Heart left ventricle (tissue), 13 donors: ENCODE data around the gene EPN2.

ENCODE experiments used
- POLR2A ChIP-seq, 2 donors: fragments of 450-650 bp; IDR thresholded peaks; one replicate each; pipeline ENCODE4 v1.6.1; 2017; ENCODE audit warnings: antibody characterized with exemption in 2 of 2, mild to moderate bottlenecking in 2 of 2, moderate library complexity in 2 of 2
- TF ChIP-seq, protein P1 (sequence below), 12 donors: fragments of 200-600 bp; sonication (generic) in 4 of 12; IDR thresholded peaks; one replicate each; pipeline versions ENCODE4 v1.5.0 to v1.8.0; 2018 to 2022; ENCODE audit warnings: antibody characterized with exemption in 12 of 12, mild to moderate bottlenecking in 5 of 12
- donor health status: ischemic (EF 13 %, LVEDD 7.1; RV severe dilation, severe dysfunction).
- donor health status: DM: no; HTN: yes; CAD: no.
- donor health status: DM: no; HTN: no; CAD: no.
- donor health status: ischemic (EF 25% LVEDD 6.9; RV normal size, moderate dysfunction).
- donor health status: ischemic (EF 25% LVEDD 5.7; RV mildly dilated, moderate dysfunction).
- donor health status: ischemic (EF 35%, LVEDD 5.7; RV mildly dilated, moderate dysfunction).
- donor health status: nonischemic (EF 11% LVEDD 7.7; RV severe dilation, severe dysfunction).
- donor health status: DM: yes; HTN: yes; CAD: no.
- donor health status: PGD.
- donor health status: ischemic (EF 29% LVEDD 5.4; RV normal size, mild dysfunction).
- donor health status: nonischemic (EF 23%, LVEDD 6.1; RV moderate dilation, normal function).

DNA sequence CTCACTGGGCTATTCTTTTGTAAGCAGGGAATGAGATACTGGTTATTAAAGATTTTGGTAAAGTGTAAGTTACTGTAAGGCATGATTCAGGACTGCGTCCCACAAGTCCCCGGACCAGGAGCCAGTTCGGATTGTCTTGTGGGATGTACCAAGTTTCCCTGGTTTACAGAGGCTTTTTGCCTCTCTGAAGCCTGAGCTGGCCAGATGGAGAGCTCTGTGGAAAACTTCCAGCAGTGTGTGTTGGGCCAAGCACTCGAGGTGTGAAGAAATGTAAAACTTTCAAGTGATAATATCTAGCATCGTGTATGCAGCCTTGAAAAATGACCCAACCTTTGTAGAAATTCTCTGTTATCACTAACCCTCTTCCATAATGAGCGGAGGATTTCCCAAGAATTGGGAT is 2.4 kb downstream of the EPN2 start:
- TF ChIP-seq, protein P1, sequence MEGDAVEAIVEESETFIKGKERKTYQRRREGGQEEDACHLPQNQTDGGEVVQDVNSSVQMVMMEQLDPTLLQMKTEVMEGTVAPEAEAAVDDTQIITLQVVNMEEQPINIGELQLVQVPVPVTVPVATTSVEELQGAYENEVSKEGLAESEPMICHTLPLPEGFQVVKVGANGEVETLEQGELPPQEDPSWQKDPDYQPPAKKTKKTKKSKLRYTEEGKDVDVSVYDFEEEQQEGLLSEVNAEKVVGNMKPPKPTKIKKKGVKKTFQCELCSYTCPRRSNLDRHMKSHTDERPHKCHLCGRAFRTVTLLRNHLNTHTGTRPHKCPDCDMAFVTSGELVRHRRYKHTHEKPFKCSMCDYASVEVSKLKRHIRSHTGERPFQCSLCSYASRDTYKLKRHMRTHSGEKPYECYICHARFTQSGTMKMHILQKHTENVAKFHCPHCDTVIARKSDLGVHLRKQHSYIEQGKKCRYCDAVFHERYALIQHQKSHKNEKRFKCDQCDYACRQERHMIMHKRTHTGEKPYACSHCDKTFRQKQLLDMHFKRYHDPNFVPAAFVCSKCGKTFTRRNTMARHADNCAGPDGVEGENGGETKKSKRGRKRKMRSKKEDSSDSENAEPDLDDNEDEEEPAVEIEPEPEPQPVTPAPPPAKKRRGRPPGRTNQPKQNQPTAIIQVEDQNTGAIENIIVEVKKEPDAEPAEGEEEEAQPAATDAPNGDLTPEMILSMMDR (IDR thresholded peaks at IDR 0.05) = no peak
- TF ChIP-seq POLR2A (IDR thresholded peaks at IDR 0.05) = no peak
